ENCODE results near the gene MAPK10.

- TF ChIP-seq CTCF (conservative IDR thresholded peaks at IDR 0.05; ENCODE audit: low read depth in 2 of 2), result no peak
- no peak for TF ChIP-seq POLR2AphosphoS5 (IDR thresholded peaks at IDR 0.05; ENCODE audit: low read depth)
- no peak for TF ChIP-seq REST (IDR thresholded peaks at IDR 0.05; ENCODE audit: unreplicated experiment)
- TF ChIP-seq EZH2 (IDR thresholded peaks at IDR 0.05; ENCODE audit: low read depth, unreplicated experiment), result no peak
- no peak for TF ChIP-seq ETS1 (IDR thresholded peaks at IDR 0.05)
- no peak for TF ChIP-seq EZH2phosphoT487 (IDR thresholded peaks at IDR 0.05; ENCODE audit: unreplicated experiment)
- TF ChIP-seq JUNB (IDR thresholded peaks at IDR 0.05; ENCODE audit: unreplicated experiment), result no peak
- TF ChIP-seq NANOG (IDR thresholded peaks at IDR 0.05; ENCODE audit: borderline replicate concordance), result no peak
- TF ChIP-seq ZNF331 (CRISPR knock-in tag; IDR thresholded peaks at IDR 0.05; ENCODE audit: low read depth), result no peak
- no peak for TF ChIP-seq CREB1 (CRISPR knock-in tag; IDR thresholded peaks at IDR 0.05; ENCODE audit: low read depth)
Observed at GRCh38 chr4:85942107-85942506, 417.7 kb downstream of the MAPK10 start.

All from GM23338 (cell line).